ENCODE data around the gene METRN. TPM values are rescaled to one million over a fixed set of nuclear protein-coding genes. Genes with fewer than 3 reads are reported as not detected.

METRN gene
- 10 to 100 TPM in 11 of 12 donors, not detected in 1; 15.2 to 43.8 (median 19.1) TPM for polyA plus RNA-seq (ENCODE audit: insufficient read length in 12 of 12)
- long read RNA-seq, donor 1, transcript METRN-204 (4 exons, 3,325 nt), result major isoform, 14 of 19 reads
- long read RNA-seq, donor 1, partial matches to known transcripts, result 0 of 19 reads
- long read RNA-seq, donor 1, other reads (novel, unspliced or antisense), result 0 of 19 reads
- long read RNA-seq, donor 2, transcript METRN-204 (4 exons, 3,325 nt), result major isoform, 22 of 26 reads
- long read RNA-seq, donor 2, partial matches to known transcripts, result 0 of 26 reads
- long read RNA-seq, donor 2, other reads (novel, unspliced or antisense), result 0 of 26 reads
- long read RNA-seq, donor 3, transcript METRN-204 (4 exons, 3,325 nt), result major isoform, 17 of 18 reads
- long read RNA-seq, donor 3, partial matches to known transcripts, result 0 of 18 reads
- long read RNA-seq, donor 3, other reads (novel, unspliced or antisense), result 0 of 18 reads
- long read RNA-seq, donor 4, transcript METRN-204 (4 exons, 3,325 nt), result major isoform, 10 of 17 reads
- long read RNA-seq, donor 4, partial matches to known transcripts, result 0 of 17 reads
- long read RNA-seq, donor 4, other reads (novel, unspliced or antisense), result 0 of 17 reads
- long read RNA-seq, donor 5, transcript METRN-204 (4 exons, 3,325 nt), result major isoform, 55 of 86 reads
- long read RNA-seq, donor 5, transcript METRN-201 (3 exons, 915 nt), result minor isoform, 21 of 86 reads
- long read RNA-seq, donor 5, transcript METRN-206 (4 exons, 503 nt), result minor isoform, 5 of 86 reads
- long read RNA-seq, donor 5, partial matches to known transcripts, result 5 of 86 reads
- long read RNA-seq, donor 5, other reads (novel, unspliced or antisense), result 0 of 86 reads
- long read RNA-seq, donor 6, transcript METRN-201 (3 exons, 915 nt), result minor isoform, 8 of 30 reads
- long read RNA-seq, donor 6, transcript METRN-204 (4 exons, 3,325 nt), result major isoform, 22 of 30 reads
- long read RNA-seq, donor 6, partial matches to known transcripts, result 0 of 30 reads
- long read RNA-seq, donor 6, other reads (novel, unspliced or antisense), result 0 of 30 reads
- long read RNA-seq, donor 7, transcript METRN-204 (4 exons, 3,325 nt), result major isoform, 16 of 21 reads
- long read RNA-seq, donor 7, partial matches to known transcripts, result 0 of 21 reads
- long read RNA-seq, donor 7, other reads (novel, unspliced or antisense), result 0 of 21 reads
- long read RNA-seq, donor 8, transcript METRN-201 (3 exons, 915 nt), result minor isoform, 8 of 43 reads
- long read RNA-seq, donor 8, transcript METRN-204 (4 exons, 3,325 nt), result major isoform, 33 of 43 reads
- long read RNA-seq, donor 8, partial matches to known transcripts, result 0 of 43 reads
- long read RNA-seq, donor 8, other reads (novel, unspliced or antisense), result 0 of 43 reads
- long read RNA-seq, donor 9, transcript METRN-204 (4 exons, 3,325 nt), result major isoform, 12 of 17 reads
- long read RNA-seq, donor 9, transcript METRN-201 (3 exons, 915 nt), result minor isoform, 5 of 17 reads
- long read RNA-seq, donor 9, partial matches to known transcripts, result 0 of 17 reads
- long read RNA-seq, donor 9, other reads (novel, unspliced or antisense), result 0 of 17 reads
- long read RNA-seq, donor 10, transcript METRN-204 (4 exons, 3,325 nt), result major isoform, 29 of 37 reads
- long read RNA-seq, donor 10, transcript METRN-201 (3 exons, 915 nt), result minor isoform, 7 of 37 reads
- long read RNA-seq, donor 10, partial matches to known transcripts, result 0 of 37 reads
- long read RNA-seq, donor 10, other reads (novel, unspliced or antisense), result 0 of 37 reads
- long read RNA-seq, donor 11, transcript METRN-201 (3 exons, 915 nt), result minor isoform, 10 of 40 reads
- long read RNA-seq, donor 11, transcript METRN-204 (4 exons, 3,325 nt), result major isoform, 24 of 40 reads
- long read RNA-seq, donor 11, partial matches to known transcripts, result 5 of 40 reads
- long read RNA-seq, donor 11, other reads (novel, unspliced or antisense), result 0 of 40 reads

DNA sequence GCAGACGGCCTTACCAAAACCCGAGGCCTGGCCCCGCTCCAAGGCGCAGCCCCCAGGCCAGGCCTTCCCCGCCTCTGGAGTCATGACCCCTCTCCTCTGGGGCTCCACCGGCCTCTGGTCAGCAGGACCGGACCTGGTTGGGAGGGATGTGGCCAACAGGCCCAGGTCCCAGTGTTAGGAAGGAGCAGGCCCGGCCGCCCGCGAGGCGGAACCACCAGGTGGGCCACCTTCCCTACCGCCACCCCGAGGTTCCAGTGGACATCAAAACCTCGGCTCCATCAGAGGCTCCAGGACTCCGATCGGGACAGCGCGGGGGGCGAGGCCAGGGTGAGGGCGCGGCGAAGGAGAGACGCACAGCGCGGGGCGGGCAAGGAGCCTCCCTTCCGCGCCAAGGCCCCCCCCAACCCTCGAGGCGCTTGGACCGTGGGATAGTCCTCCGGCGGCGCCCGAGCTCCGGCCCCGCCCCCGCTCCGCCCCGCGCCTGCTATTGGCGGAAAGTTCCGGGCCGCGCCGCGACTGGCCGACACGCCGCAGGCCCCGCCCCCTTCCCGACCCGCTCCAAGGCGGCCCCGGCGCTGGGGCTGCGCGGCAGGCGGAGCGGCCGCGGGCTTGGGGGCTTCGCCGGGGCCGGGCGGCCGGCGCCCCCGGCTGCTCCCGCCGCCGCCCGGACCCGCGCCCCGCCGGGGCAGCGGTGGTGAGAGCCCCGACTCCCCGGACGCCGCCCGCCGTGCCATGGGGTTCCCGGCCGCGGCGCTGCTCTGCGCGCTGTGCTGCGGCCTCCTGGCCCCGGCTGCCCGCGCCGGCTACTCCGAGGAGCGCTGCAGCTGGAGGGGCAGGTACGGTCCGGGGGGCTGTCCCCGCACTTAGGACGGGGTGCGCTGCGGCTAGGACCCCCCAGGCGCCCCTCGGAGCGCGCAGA, at the start of gene METRN:
METRN (plus strand) TSS at position 561 of the 919 bp plus-strand sequence; CDS start at position 733, 172 bp downstream.
- DNase-seq, result peak; percentile 90

GRCh38 chr16:666572-666971, 48.3 kb upstream of the METRN start:
- DNase-seq, result no peak

- no peak for DNase-seq
These were observed 47.7 kb upstream of the METRN start for GRCh38 chr16:667113-667779.

GRCh38 chr16:667780-668518, 47.0 kb upstream of the METRN start, which contains the start of gene RHOT2:
Gene RHOT2, plus strand, starts transcription at chr16:668132. Its CDS starts 68 bp downstream, at chr16:668200.
- peak; percentile 86 for DNase-seq

DNA sequence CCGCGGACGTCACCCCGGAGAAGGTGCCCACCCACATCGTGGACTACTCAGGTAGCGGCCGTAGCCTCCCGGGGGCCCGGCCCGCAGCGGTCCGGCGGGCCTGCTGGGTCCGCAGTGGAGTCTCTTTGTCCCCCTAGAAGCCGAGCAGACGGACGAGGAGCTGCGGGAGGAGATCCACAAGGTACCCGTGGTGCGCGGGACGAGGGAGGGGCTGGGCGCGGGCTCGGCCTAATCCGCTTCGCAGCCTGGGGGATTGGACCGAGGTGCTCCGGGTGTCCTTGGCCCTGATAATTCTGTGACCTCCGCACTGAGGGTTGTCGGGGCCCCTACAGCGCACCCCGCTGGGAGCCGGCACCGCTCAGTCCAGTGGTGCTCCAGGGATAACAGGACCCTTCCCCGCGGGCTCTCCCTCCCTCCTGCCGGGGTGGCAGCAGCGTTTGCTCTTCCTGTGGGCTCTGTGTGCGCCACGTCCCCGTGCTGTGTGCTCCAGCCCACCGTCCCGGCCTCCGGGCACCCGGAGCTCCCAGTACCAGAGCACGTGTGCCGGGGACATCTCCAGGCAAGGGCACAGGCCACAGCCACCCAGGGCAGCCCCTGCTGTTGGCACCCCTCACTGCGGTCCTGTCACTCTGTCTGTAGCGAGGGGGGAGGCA, 46.3 kb upstream of the METRN start:
- no peak for DNase-seq

DNA sequence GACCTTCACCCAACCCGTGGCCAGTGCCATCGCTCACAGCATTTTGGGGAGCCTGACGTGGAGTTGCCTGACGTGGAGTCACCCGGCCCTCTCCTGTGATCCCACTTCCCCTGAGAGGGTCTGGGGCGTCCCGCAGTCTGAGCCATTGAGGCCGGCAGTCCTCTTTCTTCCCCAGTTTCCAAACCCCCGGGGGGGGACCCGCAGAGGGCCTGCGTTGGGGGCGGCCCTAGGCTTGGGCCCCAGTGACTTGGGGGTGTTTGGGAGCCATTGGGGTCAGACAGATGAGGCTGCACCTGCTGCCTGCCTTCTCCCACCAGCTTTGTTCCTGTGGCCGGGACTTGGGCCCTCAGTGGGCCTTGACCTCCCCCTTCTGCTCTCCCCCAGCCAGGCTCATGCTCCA, 45.3 kb upstream of the METRN start:
- DNase-seq, result no peak

DNA sequence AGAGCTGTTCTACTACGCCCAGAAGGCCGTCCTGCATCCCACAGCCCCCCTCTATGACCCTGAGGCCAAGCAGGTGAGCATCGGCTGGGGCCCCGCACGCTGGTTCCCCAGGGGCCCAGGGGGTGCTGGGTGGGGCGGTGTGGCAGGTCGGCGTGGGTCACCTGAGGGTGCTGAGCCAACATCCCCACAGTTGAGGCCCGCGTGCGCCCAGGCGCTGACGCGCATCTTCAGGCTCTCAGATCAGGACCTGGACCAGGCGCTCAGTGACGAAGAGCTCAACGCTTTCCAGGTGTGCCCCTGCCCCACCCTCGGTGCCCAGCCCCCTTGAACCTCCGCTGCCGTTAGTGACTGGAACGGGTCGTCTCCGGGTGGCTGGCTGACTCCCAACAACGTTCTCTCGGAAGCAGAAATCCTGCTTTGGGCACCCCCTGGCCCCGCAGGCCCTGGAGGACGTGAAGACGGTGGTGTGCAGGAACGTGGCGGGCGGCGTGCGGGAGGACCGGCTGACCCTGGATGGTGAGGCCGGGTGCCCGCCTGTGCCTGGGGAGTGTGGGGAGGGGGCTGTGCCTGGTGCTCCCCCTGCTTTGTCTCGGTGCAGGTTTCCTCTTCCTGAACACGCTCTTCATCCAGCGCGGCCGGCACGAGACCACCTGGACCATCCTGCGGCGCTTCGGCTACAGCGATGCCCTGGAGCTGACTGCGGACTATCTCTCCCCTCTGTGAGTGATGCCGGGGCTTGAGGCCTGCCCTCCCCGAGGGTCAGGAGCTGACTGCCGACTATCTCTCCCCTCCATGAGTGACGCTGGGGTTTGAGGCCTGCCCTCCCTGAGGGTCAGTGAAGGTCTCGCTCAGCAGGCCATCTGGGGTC, 44.2 kb upstream of the METRN start:
- no peak for DNase-seq

GRCh38 chr16:671353-672131, 43.4 kb upstream of the METRN start:
- DNase-seq, result no peak

DNA sequence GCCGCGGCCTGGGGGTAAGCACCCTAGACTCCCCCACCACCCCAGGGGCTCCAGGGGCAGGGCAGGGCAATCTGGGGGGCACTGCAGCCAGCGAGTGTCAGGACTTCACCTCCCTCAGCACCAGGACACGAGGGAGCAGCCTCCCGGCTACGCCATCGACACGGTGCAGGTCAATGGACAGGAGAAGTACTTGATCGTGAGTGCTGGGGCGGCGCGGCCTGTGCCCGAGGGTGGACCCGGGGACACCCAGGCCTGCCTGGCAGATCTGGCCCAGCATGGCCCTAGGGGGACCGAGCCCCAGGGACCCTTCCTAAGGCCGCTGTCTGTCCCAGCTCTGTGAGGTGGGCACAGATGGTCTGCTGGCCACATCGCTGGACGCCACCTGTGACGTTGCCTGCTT, 42.5 kb upstream of the METRN start:
- no peak for DNase-seq

DNA sequence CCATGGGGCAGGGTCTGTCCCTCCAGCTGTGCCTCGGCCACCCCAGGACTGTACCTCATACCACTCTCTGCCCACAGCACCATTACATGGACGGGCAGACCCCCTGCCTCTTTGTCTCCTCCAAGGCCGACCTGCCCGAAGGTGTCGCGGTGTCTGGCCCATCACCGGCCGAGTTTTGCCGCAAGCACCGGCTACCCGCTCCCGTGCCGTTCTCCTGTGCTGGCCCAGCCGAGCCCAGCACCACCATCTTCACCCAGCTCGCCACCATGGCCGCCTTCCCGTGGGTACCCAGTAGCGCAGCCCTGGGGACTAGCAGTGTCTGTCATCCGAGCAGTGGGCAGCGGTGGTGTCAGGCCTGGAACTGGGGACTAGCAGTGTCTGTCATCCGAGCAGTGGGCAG, 42.1 kb upstream of the METRN start:
- no peak for DNase-seq

- DNase-seq, result no peak
These were observed 41.4 kb upstream of the METRN start for GRCh38 chr16:673399-673991.

DNA sequence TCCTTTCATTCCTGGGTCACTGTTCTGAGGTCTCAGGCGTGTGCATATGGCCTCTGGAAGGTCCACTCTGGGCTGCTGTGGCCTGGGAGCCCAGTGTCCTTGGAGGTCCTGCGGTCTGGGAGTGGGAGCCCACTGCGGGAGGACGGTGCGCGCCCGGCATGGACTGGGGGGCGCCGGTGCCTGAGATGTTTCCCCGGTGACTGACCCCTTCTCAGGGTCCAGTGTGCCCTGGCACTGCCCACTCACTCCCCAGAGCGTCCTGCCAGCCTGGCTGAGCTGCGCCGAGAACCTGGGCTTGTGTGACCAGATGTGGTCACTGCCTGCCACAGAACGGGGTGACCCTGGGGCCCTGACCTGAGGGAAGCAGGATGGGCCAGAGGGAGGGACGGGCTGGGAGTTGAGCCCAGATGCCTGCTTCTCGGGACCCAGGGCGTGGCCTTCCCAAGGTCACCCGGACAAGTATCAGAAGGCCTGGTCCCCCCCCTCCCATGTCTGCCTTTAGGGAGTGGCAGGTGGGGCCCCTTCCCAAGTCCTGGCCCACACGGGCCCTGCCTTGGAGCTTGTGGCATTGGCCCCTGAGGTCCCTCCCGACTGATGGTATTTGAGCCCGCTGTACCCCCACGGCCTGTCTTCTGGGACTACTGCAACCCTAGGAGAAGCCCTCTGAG, 40.6 kb upstream of the METRN start:
- DNase-seq, result no peak

GRCh38 chr16:674968-675883, 39.7 kb upstream of the METRN start, which contains the start of gene RHBDL1:
Gene RHBDL1, plus strand, starts transcription at chr16:675671. Its CDS starts 120 bp downstream, at chr16:675791.
- DNase-seq, result no peak
